GM18526 (cell line): ENCODE measurements around the gene TTYH1.

Source experiments
- POLR2A ChIP-seq: IDR thresholded peaks from 3 replicates; pipeline ENCODE4 v1.6.1; 2011; ENCODE audit not compliant: insufficient read length; ENCODE audit errors: extremely low read depth

The TTYH1 gene

GRCh38 chr19:54399189-54399588 is 16.1 kb upstream of the TTYH1 start:
- TF ChIP-seq POLR2A = no peak

GRCh38 chr19:54400913-54401312 is 14.4 kb upstream of the TTYH1 start:
- no peak for TF ChIP-seq POLR2A

GRCh38 chr19:54403054-54403453 is 12.2 kb upstream of the TTYH1 start:
- TF ChIP-seq POLR2A = no peak

GRCh38 chr19:54405628-54406027 is 9.6 kb upstream of the TTYH1 start:
- TF ChIP-seq POLR2A = no peak

GRCh38 chr19:54407780-54408179 is 7.5 kb upstream of the TTYH1 start:
- no peak for TF ChIP-seq POLR2A

- no peak for TF ChIP-seq POLR2A
These were observed 6.7 kb upstream of the TTYH1 start for GRCh38 chr19:54408456-54409026.

GRCh38 chr19:54411033-54411432 is 4.2 kb upstream of the TTYH1 start:
- TF ChIP-seq POLR2A = no peak

- TF ChIP-seq POLR2A = no peak
These were observed 2.4 kb upstream of the TTYH1 start for GRCh38 chr19:54412877-54413276.

- TF ChIP-seq POLR2A = no peak
These were observed 1.1 kb upstream of the TTYH1 start for GRCh38 chr19:54414156-54414555.

GRCh38 chr19:54415901-54416673 is 823 bp downstream of the TTYH1 start:
- TF ChIP-seq POLR2A = no peak

- no peak for TF ChIP-seq POLR2A
These were observed 1.6 kb downstream of the TTYH1 start for GRCh38 chr19:54416695-54417491.

GRCh38 chr19:54418030-54418929 is 3.0 kb downstream of the TTYH1 start:
- no peak for TF ChIP-seq POLR2A

GRCh38 chr19:54418930-54419800 is 3.9 kb downstream of the TTYH1 start:
- TF ChIP-seq POLR2A = no peak

- no peak for TF ChIP-seq POLR2A
These were observed 4.8 kb downstream of the TTYH1 start for GRCh38 chr19:54420068-54420382.
